ENCODE measurements around the gene SPAG16.

- TF ChIP-seq ZNF239 (tag by site-specific recombination; IDR thresholded peaks at IDR 0.05) (no peak), PATZ1 (tag by site-specific recombination; IDR thresholded peaks at IDR 0.05) (no peak), ELK4 (IDR thresholded peaks at IDR 0.05; ENCODE audit: borderline replicate concordance, low read depth, low read length) (no peak), PBX3 (CRISPR knock-in tag; IDR thresholded peaks at IDR 0.05) (no peak), CTCF (tag by site-specific recombination; IDR thresholded peaks at IDR 0.05) (no peak), ZNF19 (tag by site-specific recombination; IDR thresholded peaks at IDR 0.05; ENCODE audit: low read depth) (no peak)
These were observed 814.5 kb downstream of the SPAG16 start for GRCh38 chr2:214098811-214099210.
